ENCODE results near the gene RAD51B. TPM values are rescaled to one million over a fixed set of nuclear protein-coding genes. Genes with fewer than 3 reads are reported as not detected.

The RAD51B gene
- total and polyA plus RNA-seq, 2 of the 13 experiments (the other 11 are each of a cell fraction or from before 2014, with no cell fraction given): 7.0 to 9.5 TPM

DNA sequence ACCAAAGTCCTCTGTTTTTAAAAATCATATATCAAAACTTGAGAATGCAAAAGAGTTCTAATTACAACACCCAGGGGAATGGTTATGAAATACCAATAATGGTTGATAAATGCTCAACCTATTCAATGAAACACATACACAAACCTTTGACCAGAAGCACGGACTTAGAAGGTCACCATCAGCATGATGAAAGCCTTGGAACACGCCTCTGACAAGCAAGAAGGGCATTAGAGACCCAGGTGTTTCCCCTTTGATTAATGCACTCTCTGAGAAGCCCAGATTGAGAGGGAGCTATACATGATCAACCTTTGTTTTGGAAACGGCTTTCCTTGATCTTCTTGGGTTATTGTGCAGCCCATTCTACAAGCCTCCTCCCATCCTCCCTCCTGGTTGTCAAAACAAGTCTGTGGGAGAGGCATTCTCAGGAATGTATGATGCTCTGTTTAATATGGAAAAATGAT lies 904.3 kb downstream of the RAD51B start (continued):
- TF ChIP-seq, protein P1, sequence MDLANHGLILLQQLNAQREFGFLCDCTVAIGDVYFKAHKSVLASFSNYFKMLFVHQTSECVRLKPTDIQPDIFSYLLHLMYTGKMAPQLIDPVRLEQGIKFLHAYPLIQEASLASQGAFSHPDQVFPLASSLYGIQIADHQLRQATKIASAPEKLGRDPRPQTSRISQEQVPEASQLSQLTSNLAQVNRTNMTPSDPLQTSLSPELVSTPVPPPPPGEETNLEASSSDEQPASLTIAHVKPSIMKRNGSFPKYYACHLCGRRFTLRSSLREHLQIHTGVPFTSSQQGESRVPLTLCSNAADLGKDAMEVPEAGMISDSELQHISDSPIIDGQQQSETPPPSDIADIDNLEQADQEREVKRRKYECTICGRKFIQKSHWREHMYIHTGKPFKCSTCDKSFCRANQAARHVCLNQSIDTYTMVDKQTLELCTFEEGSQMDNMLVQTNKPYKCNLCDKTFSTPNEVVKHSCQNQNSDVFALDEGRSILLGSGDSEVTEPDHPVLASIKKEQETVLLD (CRISPR knock-in tag; IDR thresholded peaks at IDR 0.05; ENCODE audit: low read depth): no peak
- TF ChIP-seq SOX13 (IDR thresholded peaks at IDR 0.05): no peak
- TF ChIP-seq SOX13 (CRISPR knock-in tag; conservative IDR thresholded peaks at IDR 0.05 in 1 of 2, IDR thresholded peaks at IDR 0.05 in 1 of 2): peak in 1 of 2 experiments; percentile 56; a peak in 1 of 4 replicates
- TF ChIP-seq CEBPB (IDR thresholded peaks at IDR 0.05; ENCODE audit: borderline replicate concordance, low read depth, low read length): peak; percentile 74
- no peak for TF ChIP-seq HNRNPH1 (optimal IDR thresholded peaks at IDR 0.05; ENCODE audit: low read depth, low read length)
- TF ChIP-seq, protein P2, sequence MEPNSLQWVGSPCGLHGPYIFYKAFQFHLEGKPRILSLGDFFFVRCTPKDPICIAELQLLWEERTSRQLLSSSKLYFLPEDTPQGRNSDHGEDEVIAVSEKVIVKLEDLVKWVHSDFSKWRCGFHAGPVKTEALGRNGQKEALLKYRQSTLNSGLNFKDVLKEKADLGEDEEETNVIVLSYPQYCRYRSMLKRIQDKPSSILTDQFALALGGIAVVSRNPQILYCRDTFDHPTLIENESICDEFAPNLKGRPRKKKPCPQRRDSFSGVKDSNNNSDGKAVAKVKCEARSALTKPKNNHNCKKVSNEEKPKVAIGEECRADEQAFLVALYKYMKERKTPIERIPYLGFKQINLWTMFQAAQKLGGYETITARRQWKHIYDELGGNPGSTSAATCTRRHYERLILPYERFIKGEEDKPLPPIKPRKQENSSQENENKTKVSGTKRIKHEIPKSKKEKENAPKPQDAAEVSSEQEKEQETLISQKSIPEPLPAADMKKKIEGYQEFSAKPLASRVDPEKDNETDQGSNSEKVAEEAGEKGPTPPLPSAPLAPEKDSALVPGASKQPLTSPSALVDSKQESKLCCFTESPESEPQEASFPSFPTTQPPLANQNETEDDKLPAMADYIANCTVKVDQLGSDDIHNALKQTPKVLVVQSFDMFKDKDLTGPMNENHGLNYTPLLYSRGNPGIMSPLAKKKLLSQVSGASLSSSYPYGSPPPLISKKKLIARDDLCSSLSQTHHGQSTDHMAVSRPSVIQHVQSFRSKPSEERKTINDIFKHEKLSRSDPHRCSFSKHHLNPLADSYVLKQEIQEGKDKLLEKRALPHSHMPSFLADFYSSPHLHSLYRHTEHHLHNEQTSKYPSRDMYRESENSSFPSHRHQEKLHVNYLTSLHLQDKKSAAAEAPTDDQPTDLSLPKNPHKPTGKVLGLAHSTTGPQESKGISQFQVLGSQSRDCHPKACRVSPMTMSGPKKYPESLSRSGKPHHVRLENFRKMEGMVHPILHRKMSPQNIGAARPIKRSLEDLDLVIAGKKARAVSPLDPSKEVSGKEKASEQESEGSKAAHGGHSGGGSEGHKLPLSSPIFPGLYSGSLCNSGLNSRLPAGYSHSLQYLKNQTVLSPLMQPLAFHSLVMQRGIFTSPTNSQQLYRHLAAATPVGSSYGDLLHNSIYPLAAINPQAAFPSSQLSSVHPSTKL (CRISPR knock-in tag; IDR thresholded peaks at IDR 0.05): peak; percentile 75; the same call in 1 of the 2 replicates
- peak; percentile 84 for TF ChIP-seq CEBPG (CRISPR knock-in tag; IDR thresholded peaks at IDR 0.05)
- TF ChIP-seq, protein P3, sequence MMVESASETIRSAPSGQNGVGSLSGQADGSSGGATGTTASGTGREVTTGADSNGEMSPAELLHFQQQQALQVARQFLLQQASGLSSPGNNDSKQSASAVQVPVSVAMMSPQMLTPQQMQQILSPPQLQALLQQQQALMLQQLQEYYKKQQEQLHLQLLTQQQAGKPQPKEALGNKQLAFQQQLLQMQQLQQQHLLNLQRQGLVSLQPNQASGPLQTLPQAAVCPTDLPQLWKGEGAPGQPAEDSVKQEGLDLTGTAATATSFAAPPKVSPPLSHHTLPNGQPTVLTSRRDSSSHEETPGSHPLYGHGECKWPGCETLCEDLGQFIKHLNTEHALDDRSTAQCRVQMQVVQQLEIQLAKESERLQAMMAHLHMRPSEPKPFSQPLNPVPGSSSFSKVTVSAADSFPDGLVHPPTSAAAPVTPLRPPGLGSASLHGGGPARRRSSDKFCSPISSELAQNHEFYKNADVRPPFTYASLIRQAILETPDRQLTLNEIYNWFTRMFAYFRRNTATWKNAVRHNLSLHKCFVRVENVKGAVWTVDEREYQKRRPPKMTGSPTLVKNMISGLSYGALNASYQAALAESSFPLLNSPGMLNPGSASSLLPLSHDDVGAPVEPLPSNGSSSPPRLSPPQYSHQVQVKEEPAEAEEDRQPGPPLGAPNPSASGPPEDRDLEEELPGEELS (CRISPR knock-in tag; IDR thresholded peaks at IDR 0.05): peak; percentile 56
- peak; percentile 53; the same call in 1 of the 2 replicates for TF ChIP-seq ISL2 (CRISPR knock-in tag; IDR thresholded peaks at IDR 0.05)
- peak; percentile 37; the same call in 1 of the 2 replicates for TF ChIP-seq SOX5 (CRISPR knock-in tag; IDR thresholded peaks at IDR 0.05; ENCODE audit: borderline replicate concordance)

Measured in HepG2 (cell line).